ENCODE data around the gene FAM98B. TPM values are rescaled to one million over a fixed set of nuclear protein-coding genes. Genes with fewer than 3 reads are reported as not detected.

FAM98B gene
- total and polyA plus RNA-seq, 2 of the 13 experiments (the other 11 are each of a cell fraction or from before 2014, with no cell fraction given), result 3.7 to 4.7 TPM

DNA sequence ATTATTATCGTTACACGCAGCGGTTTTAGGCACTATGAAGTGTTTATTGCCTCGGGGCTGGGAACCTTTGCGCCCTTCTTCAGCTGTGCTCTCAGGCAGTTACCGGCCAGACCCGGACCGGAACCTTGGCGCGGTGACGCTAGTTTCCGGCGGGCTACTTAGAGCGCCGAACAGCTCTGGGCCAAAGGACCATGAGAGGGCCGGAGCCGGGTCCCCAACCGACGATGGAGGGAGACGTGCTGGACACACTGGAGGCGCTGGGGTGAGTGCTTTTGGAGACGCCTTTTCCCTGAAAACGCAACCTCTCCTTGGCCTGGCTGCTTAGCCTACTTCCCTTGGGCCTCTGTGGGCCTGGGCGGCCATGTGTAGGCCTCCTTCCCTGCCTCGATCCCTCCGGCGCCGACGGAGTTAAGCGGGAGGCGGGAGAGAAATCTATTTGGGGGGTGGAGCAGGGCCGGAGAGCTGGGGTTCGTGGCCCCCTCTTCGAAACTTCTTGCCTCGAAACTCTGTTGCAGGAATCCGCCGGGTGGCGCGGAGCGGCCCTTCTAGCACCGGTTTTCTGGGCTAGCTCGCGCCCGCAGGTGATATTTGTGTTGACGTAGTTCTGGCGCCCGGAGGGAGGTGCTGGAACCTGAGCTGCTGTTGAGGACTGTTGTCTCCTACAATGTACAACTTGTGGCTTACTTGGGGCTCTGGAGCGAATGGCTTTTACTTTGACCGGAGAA, at the start of gene FAM98B (continued):
- TF ChIP-seq, protein P1, sequence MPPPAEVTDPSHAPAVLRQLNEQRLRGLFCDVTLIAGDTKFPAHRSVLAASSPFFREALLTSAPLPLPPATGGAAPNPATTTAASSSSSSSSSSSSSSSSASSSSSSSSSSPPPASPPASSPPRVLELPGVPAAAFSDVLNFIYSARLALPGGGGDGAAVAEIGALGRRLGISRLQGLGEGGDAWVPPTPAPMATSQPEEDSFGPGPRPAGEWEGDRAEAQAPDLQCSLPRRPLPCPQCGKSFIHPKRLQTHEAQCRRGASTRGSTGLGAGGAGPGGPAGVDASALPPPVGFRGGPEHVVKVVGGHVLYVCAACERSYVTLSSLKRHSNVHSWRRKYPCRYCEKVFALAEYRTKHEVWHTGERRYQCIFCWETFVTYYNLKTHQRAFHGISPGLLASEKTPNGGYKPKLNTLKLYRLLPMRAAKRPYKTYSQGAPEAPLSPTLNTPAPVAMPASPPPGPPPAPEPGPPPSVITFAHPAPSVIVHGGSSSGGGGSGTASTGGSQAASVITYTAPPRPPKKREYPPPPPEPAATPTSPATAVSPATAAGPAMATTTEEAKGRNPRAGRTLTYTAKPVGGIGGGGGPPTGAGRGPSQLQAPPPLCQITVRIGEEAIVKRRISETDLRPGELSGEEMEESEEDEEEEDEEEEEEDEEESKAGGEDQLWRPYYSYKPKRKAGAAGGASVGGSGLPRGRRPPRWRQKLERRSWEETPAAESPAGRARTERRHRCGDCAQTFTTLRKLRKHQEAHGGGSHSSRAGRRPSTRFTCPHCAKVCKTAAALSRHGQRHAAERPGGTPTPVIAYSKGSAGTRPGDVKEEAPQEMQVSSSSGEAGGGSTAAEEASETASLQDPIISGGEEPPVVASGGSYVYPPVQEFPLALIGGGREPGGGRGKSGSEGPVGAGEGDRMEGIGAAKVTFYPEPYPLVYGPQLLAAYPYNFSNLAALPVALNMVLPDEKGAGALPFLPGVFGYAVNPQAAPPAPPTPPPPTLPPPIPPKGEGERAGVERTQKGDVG (CRISPR knock-in tag; IDR thresholded peaks at IDR 0.05; ENCODE audit: borderline replicate concordance), result no peak
- TF ChIP-seq, protein P2, sequence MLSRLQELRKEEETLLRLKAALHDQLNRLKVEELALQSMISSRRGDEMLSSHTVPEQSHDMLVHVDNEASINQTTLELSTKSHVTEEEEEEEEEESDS (CRISPR knock-in tag; IDR thresholded peaks at IDR 0.05; ENCODE audit: borderline replicate concordance), result 0 out of 2 replicates have a peak, but pooled peaks have one; percentile 49
- no peak for TF ChIP-seq ZNF10 (CRISPR knock-in tag; IDR thresholded peaks at IDR 0.05; ENCODE audit: borderline replicate concordance, low read depth)
- TF ChIP-seq, protein P3, sequence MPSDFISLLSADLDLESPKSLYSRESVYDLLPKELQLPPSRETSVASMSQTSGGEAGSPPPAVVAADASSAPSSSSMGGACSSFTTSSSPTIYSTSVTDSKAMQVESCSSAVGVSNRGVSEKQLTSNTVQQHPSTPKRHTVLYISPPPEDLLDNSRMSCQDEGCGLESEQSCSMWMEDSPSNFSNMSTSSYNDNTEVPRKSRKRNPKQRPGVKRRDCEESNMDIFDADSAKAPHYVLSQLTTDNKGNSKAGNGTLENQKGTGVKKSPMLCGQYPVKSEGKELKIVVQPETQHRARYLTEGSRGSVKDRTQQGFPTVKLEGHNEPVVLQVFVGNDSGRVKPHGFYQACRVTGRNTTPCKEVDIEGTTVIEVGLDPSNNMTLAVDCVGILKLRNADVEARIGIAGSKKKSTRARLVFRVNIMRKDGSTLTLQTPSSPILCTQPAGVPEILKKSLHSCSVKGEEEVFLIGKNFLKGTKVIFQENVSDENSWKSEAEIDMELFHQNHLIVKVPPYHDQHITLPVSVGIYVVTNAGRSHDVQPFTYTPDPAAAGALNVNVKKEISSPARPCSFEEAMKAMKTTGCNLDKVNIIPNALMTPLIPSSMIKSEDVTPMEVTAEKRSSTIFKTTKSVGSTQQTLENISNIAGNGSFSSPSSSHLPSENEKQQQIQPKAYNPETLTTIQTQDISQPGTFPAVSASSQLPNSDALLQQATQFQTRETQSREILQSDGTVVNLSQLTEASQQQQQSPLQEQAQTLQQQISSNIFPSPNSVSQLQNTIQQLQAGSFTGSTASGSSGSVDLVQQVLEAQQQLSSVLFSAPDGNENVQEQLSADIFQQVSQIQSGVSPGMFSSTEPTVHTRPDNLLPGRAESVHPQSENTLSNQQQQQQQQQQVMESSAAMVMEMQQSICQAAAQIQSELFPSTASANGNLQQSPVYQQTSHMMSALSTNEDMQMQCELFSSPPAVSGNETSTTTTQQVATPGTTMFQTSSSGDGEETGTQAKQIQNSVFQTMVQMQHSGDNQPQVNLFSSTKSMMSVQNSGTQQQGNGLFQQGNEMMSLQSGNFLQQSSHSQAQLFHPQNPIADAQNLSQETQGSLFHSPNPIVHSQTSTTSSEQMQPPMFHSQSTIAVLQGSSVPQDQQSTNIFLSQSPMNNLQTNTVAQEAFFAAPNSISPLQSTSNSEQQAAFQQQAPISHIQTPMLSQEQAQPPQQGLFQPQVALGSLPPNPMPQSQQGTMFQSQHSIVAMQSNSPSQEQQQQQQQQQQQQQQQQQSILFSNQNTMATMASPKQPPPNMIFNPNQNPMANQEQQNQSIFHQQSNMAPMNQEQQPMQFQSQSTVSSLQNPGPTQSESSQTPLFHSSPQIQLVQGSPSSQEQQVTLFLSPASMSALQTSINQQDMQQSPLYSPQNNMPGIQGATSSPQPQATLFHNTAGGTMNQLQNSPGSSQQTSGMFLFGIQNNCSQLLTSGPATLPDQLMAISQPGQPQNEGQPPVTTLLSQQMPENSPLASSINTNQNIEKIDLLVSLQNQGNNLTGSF (CRISPR knock-in tag; IDR thresholded peaks at IDR 0.05), result no peak
- TF ChIP-seq, protein P4, sequence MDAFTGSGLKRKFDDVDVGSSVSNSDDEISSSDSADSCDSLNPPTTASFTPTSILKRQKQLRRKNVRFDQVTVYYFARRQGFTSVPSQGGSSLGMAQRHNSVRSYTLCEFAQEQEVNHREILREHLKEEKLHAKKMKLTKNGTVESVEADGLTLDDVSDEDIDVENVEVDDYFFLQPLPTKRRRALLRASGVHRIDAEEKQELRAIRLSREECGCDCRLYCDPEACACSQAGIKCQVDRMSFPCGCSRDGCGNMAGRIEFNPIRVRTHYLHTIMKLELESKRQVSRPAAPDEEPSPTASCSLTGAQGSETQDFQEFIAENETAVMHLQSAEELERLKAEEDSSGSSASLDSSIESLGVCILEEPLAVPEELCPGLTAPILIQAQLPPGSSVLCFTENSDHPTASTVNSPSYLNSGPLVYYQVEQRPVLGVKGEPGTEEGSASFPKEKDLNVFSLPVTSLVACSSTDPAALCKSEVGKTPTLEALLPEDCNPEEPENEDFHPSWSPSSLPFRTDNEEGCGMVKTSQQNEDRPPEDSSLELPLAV (CRISPR knock-in tag; conservative IDR thresholded peaks at IDR 0.05; ENCODE audit: low read depth), result no peak
- peak; percentile 63; the same call in 1 of the 2 replicates for TF ChIP-seq KDM5B (CRISPR knock-in tag; IDR thresholded peaks at IDR 0.05; ENCODE audit: borderline replicate concordance)
- TF ChIP-seq, protein P5, sequence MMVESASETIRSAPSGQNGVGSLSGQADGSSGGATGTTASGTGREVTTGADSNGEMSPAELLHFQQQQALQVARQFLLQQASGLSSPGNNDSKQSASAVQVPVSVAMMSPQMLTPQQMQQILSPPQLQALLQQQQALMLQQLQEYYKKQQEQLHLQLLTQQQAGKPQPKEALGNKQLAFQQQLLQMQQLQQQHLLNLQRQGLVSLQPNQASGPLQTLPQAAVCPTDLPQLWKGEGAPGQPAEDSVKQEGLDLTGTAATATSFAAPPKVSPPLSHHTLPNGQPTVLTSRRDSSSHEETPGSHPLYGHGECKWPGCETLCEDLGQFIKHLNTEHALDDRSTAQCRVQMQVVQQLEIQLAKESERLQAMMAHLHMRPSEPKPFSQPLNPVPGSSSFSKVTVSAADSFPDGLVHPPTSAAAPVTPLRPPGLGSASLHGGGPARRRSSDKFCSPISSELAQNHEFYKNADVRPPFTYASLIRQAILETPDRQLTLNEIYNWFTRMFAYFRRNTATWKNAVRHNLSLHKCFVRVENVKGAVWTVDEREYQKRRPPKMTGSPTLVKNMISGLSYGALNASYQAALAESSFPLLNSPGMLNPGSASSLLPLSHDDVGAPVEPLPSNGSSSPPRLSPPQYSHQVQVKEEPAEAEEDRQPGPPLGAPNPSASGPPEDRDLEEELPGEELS (CRISPR knock-in tag; IDR thresholded peaks at IDR 0.05), result no peak
- no peak for TF ChIP-seq ZNF530 (CRISPR knock-in tag; IDR thresholded peaks at IDR 0.05; ENCODE audit: low read depth)
- TF ChIP-seq, protein P6, sequence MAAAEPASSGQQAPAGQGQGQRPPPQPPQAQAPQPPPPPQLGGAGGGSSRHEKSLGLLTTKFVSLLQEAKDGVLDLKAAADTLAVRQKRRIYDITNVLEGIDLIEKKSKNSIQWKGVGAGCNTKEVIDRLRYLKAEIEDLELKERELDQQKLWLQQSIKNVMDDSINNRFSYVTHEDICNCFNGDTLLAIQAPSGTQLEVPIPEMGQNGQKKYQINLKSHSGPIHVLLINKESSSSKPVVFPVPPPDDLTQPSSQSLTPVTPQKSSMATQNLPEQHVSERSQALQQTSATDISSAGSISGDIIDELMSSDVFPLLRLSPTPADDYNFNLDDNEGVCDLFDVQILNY (CRISPR knock-in tag; conservative IDR thresholded peaks at IDR 0.05), result 0 out of 2 replicates have a peak, but pooled peaks have one; percentile 22
- 0 out of 2 replicates have a peak, but pooled peaks have one; percentile 70 for TF ChIP-seq SMAD9 (CRISPR knock-in tag; IDR thresholded peaks at IDR 0.05)
- peak; percentile 86 for TF ChIP-seq RBM39 (IDR thresholded peaks at IDR 0.05; ENCODE audit: low read depth, low read length, poor library complexity, severe bottlenecking)
- peak; percentile 82 for TF ChIP-seq POLR2AphosphoS5 (IDR thresholded peaks at IDR 0.05; ENCODE audit: low read depth, low read length)
- 0 out of 2 replicates have a peak, but pooled peaks have one; percentile 55 for TF ChIP-seq ZNF468 (CRISPR knock-in tag; IDR thresholded peaks at IDR 0.05)
- TF ChIP-seq NFE2L1 (CRISPR knock-in tag; IDR thresholded peaks at IDR 0.05; ENCODE audit: borderline replicate concordance), result no peak
